ENCODE measurements around the gene PPP4R2.

DNA sequence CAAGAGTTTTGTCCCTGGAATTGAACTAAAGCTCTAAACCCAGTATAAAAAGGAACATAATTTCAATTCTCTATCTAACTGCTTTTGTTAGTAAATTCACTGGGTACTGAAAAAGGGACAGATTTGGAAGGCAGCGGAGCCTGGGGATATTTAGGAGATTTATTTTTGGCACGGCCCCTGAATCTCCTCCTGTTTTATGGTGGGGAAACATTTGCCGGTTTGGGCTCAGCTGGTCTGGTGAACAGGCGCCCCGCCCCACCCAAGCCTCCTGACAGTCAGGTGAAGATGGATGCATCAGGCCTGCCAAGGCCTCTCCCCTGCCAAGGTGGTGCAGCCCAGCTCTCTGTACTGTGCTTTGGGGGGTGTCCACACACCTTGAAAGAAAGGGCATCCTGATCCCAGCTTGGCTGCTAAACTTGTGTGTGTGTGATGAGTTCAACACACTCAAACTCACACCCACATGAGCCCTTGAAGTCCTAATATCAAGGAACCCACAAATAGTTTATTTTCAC lies 111.1 kb downstream of the PPP4R2 start:
- no peak for TF ChIP-seq GATA2 (IDR thresholded peaks at IDR 0.05; ENCODE audit: low read depth, low read length)
- TF ChIP-seq GATA3 (IDR thresholded peaks at IDR 0.05; ENCODE audit: low read depth, low read length): no peak

Data from SH-SY5Y (cell line).